ENCODE data around the gene PDE3B. TPM values are rescaled to one million over a fixed set of nuclear protein-coding genes. Genes with fewer than 3 reads are reported as not detected.

The PDE3B gene
- total RNA-seq, result 1.8 and 3.3 TPM in 2 replicates

DNA sequence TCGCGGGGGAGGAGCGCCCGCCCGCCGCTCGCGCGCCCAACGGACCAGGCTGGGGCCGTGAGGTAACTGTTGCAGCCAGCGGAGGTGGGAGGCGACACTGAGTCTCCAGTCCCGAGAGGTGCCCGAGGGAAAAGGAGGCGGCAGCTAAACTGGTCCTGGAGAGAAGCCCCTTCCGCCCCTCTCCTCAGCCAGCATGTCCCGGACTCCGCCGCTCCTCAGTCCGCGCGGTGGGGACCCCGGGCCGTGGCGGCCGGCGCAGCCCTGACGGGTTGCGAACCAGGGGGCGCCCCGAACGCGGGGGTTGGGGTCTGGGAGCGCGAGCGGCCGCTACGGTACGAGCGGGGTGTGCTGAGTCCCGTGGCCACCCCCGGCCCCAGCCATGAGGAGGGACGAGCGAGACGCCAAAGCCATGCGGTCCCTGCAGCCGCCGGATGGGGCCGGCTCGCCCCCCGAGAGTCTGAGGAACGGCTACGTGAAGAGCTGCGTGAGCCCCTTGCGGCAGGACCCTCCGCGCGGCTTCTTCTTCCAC, at the start of gene PDE3B:
PDE3B (plus strand) TSS at position 108 of the 529 bp plus-strand sequence; CDS start at position 380, 272 bp downstream.

DNA sequence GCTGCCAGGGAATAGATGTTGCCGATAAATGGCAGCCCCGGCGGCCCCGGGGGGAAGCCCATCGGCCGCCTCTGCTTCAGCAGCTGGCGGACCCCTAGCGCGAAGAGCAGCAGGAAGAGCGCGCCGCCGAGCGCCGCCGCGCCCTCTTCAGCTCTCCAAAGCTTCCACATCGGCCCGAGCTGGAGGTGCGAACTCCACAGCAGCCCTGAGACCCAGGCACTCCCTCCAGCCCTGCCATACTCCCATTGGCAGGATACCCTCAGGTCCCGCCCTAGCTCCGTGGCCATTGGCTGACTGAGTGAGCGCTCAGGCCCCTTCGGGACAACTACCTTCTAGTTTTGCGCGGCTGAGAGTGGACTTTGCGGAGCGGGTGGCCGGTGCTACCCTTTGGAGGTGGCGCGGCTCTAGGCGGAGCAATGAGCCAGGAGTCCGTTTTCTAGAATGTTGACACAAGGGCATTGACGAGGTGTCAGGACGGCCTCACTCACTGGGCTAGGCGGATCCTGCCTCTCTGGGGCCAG, 248.5 kb downstream of the PDE3B start, which contains the start of gene CYP2R1:
CYP2R1 (minus strand) TSS at position 196 of the 521 bp plus-strand sequence; CDS start at position 170, 26 bp downstream.

Small RNAs within 50 kb of the gene (small RNA-seq; reads per million reads assigned to genes)
- gene CALCP, result not detected

Other genes starting within 250 kb of the PDE3B start
- 168 and 220 TPM in 2 replicates for gene COPB1, start 144.0 kb upstream of the PDE3B start, total RNA-seq
- gene PSMA1, start 123.4 kb upstream of the PDE3B start, total RNA-seq, result 125 and 137 TPM in 2 replicates
- 6.8 and 7.0 TPM in 2 replicates for gene CYP2R1, start 248.4 kb downstream of the PDE3B start, total RNA-seq

All from subcutaneous preadipocyte (primary cell).